VCaP (cell line): ENCODE results near the gene REELD1.

ENCODE experiments used
- H3K27ac ChIP-seq: fragments of 450-650 bp; 2 replicates; pipeline ENCODE4 v1.5.1; 2017
- CTCF ChIP-seq: fragments of 450-650 bp; conservative IDR thresholded peaks from 2 replicates; pipeline ENCODE4 v1.5.1; 2017; ENCODE audit warnings: mild to moderate bottlenecking, moderate library complexity

The REELD1 gene

GRCh38 chr4:146214238-146214637 lies at the start of gene REELD1:
REELD1 (plus strand) TSS chr4:146214538; CDS start chr4:146216953, 2,415 bp downstream.
- no peak for TF ChIP-seq CTCF
- no peak within 1 kb of the TSS for H3K27ac ChIP-seq

- no peak for TF ChIP-seq CTCF
- H3K27ac ChIP-seq, result no peak overlapping the region
These were observed 49.1 kb upstream of the REELD1 start for GRCh38 chr4:146165221-146165620.

GRCh38 chr4:146165840-146166239 lies 48.5 kb upstream of the REELD1 start:
- TF ChIP-seq CTCF, result no peak
- no peak overlapping the region for H3K27ac ChIP-seq

- H3K27ac ChIP-seq, result no peak overlapping the region
- no peak for TF ChIP-seq CTCF
These were observed 44.2 kb upstream of the REELD1 start for GRCh38 chr4:146170149-146170548.

GRCh38 chr4:146175541-146176453 lies 38.5 kb upstream of the REELD1 start, which contains the start of gene LSM6:
LSM6 (plus strand) TSS chr4:146175718; CDS start chr4:146182922, 7,204 bp downstream.
- 0 out of 2 replicates have a peak, but pooled peaks have one; percentile 14 for TF ChIP-seq CTCF
- peak within 1 kb of the TSS; percentile 90 for H3K27ac ChIP-seq

GRCh38 chr4:146176891-146177290 lies 37.4 kb upstream of the REELD1 start:
- no peak overlapping the region for H3K27ac ChIP-seq
- TF ChIP-seq CTCF, result no peak

GRCh38 chr4:146178126-146178525 lies 36.2 kb upstream of the REELD1 start:
- H3K27ac ChIP-seq, result no peak overlapping the region
- TF ChIP-seq CTCF, result no peak
